HG03196 (cell line): ENCODE measurements around the gene SLC9B2.
"Not testable (repeated sequence)": the region's sequence is repeated elsewhere in the genome, so short reads cannot be mapped to it uniquely, and the experiment has no call there.

ENCODE experiments used
- ATAC-seq: cut with Tn5 transposase; IDR thresholded peaks from one replicate; pipeline ENCODE4 v1.9.1; 2021; ENCODE audit not compliant: unreplicated experiment

SLC9B2 gene

DNA sequence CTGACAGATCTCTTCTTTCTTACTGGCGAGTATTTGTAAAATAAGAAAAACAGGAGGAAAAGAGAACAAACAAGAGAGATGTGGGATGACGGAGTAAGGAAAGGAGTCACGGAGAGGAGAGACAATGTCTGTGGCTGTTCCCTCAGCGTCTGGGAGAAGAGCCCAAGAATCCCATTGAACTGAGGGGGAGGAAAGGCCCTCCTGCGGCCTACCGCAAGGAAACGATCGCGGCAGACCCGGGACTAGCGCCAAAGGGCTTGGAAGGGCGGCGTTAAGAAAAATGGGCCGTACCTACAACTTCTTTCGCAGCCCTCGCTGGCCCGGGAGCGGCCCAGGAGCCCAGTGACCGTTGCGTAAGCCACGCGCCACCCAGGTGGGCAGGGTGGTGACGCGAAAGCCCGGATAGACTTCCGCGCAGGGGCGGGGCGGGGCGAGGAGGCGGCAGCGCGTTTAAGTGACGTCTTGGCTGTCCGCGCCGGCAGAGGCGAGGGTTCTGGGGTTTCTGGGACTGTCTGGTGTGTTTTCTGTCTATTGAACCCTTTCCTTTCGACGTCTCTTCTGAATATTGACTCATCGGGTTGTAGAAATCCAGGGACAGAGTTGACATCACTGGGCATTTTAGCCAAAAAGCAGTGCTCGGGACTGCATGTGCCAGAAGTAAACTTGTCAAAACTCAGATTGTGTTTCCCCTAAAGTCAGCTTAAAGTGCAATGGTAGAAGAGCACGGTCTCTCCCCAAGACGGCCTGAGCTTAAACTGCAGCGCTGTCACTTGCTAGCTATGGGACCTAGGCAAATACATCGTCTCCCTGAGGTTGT lies 57.0 kb downstream of the SLC9B2 start, which contains the start of gene SLC9B1:
Gene SLC9B1, minus strand, starts transcription at position 398 of the 817 bp plus-strand sequence. CDS start 27,994 bp downstream, outside the sequence.
- peak; percentile 98 for ATAC-seq

- no peak for ATAC-seq
Measured at GRCh38 chr4:103018391-103019307, 57.9 kb downstream of the SLC9B2 start.

DNA sequence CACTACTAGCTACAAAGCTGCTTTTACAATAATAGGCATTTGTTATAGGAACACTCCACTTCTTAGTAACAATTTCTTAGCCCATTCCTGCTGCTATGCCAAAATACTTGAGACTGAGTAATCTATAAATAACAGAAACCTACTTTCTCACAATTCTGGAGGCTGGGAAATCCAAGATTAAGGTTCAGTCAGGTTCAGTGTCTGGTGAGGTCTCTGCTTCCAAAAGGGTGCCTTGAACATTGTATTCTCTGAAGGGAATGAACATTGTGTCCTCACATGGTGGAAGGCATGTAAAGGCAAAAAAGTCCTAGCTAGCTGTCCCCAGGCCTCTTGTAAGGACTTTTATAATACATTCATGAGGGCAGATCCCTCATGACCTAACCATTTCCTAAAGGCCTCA lies 64.0 kb downstream of the SLC9B2 start:
- ATAC-seq, result no peak

DNA sequence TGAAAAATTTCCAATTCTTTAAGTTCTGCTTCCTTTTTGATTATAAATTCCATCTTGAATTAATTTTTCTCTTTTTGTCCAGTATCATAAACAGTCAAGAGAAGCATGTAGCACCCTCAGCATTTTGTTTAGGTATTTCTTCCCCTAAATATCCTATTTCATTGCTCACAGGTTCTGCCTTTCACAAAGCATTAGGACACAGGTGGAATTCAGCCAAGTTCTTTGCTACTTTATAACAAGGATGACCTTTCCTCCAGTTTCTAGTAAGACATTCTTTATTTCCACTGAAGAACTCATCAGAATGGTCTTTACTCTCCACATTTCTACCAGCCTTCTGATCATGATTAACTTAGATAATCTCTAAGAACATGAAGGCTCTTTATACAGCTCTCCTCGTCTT lies 64.5 kb downstream of the SLC9B2 start:
- no peak for ATAC-seq

GRCh38 chr4:103011378-103012025 lies 65.1 kb downstream of the SLC9B2 start:
- no peak for ATAC-seq

- ATAC-seq, result no peak
Measured at GRCh38 chr4:103010804-103011203, 65.8 kb downstream of the SLC9B2 start.

- no peak for ATAC-seq
Measured at GRCh38 chr4:103008875-103009729, 67.5 kb downstream of the SLC9B2 start.

DNA sequence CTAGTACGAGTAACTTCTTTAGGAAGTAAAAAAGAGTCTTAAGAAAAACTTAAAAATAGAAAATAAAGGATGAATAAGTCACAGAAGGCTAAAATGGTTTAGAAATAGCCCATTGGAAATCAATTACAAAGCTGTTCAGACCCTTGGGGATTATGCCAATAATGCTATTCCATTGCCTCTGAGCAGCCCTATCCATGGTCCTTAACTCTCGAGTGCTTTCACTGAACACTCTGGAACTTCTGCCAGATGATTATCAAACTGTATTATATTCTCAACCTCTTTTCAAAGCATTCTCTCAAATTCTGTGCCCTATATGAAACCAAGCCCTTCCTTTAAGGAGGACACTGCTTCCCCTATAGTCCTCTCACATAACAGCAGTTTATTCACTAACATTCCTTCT lies 74.0 kb downstream of the SLC9B2 start:
- no peak for ATAC-seq

- ATAC-seq, result no peak
Measured at GRCh38 chr4:102994803-102995202, 81.8 kb downstream of the SLC9B2 start.

- ATAC-seq, result not testable (repeated sequence)
Measured at GRCh38 chr4:102993985-102994384, 82.6 kb downstream of the SLC9B2 start.

DNA sequence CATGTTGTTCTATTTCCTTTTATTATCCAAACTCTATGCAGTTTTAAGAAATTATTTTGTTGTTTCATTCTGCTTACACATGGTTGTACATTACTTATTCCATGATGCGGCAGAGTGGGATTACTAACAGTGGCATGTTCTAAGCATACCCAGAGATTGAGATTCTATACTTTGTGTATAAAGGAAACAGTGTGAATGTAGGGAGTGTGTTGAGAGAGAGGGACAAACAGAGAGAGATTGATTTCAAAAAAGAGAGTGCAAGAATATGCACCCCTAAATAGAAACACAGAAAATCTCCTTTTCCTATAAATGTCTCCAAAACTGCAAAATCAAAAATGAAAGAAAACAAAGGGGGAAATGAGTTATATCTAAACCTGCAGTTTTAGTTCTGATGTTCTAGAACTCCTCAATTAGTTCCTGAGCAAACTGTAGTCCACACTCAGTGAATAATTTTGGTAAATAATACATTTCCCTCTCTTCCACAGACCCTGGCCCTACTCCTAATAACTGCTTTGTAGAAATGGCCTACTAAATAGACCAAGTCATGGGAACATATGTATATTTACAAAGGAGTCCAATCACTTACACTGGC lies 88.0 kb downstream of the SLC9B2 start:
- ATAC-seq, result no peak

GRCh38 chr4:102981005-102981404 lies 95.6 kb downstream of the SLC9B2 start:
- no peak for ATAC-seq
